ENCODE results near the gene CNTNAP2.

GRCh38 chr7:148014541-148014940 is 1897.9 kb downstream of the CNTNAP2 start:
- TF ChIP-seq, protein P1, sequence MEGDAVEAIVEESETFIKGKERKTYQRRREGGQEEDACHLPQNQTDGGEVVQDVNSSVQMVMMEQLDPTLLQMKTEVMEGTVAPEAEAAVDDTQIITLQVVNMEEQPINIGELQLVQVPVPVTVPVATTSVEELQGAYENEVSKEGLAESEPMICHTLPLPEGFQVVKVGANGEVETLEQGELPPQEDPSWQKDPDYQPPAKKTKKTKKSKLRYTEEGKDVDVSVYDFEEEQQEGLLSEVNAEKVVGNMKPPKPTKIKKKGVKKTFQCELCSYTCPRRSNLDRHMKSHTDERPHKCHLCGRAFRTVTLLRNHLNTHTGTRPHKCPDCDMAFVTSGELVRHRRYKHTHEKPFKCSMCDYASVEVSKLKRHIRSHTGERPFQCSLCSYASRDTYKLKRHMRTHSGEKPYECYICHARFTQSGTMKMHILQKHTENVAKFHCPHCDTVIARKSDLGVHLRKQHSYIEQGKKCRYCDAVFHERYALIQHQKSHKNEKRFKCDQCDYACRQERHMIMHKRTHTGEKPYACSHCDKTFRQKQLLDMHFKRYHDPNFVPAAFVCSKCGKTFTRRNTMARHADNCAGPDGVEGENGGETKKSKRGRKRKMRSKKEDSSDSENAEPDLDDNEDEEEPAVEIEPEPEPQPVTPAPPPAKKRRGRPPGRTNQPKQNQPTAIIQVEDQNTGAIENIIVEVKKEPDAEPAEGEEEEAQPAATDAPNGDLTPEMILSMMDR (IDR thresholded peaks at IDR 0.05) = no peak
- no peak for TF ChIP-seq POLR2A (IDR thresholded peaks at IDR 0.05)
